MM.1S (cell line): ENCODE results near the gene KIAA1549.

Source experiments
- CTCF ChIP-seq: fragments of 300-600 bp; sonication (generic); IDR thresholded peaks from 2 replicates; pipeline ENCODE4 v1.5.1; 2016; ENCODE audit warnings: antibody characterized with exemption, low read length, mixed read lengths
- EZH2 ChIP-seq: fragments of 300-600 bp; sonication (generic); optimal IDR thresholded peaks from 2 replicates; pipeline ENCODE3; 2017; ENCODE audit warnings: low read depth, mild to moderate bottlenecking, antibody characterized with exemption, low read length, mixed read lengths

GRCh38 chr7:138802706-138803105 lies 178.5 kb downstream of the KIAA1549 start:
- TF ChIP-seq CTCF (no peak), EZH2 (no peak)
